Mucosa of descending colon (tissue), 3 donors: ENCODE data around the gene INKA1. TPM values are rescaled to one million over a fixed set of nuclear protein-coding genes. Genes with fewer than 3 reads are reported as not detected.

Source experiments
- ATAC-seq: fragments of 200-7000 bp; cut with Tn5 transposase; one replicate; pipeline ENCODE4 v1.9.1; 2020; ENCODE audit warnings: mild to moderate bottlenecking, moderate library complexity
- DNase-seq, 3 donors: peaks; one replicate each; pipeline ENCODE4 v3.0.0-alpha.2; 2020
- H3K36me3 ChIP-seq: fragments of 200-600 bp; one replicate; pipeline ENCODE4 v1.8.0; 2021; ENCODE audit warnings: low read depth, mild to moderate bottlenecking
- H3K4me1 ChIP-seq: fragments of 200-600 bp; one replicate; pipeline ENCODE4 v1.8.0; 2021; ENCODE audit warnings: low read depth, mild to moderate bottlenecking
- H3K4me3 ChIP-seq: fragments of 200-600 bp; one replicate; pipeline ENCODE4 v1.8.0; 2021; ENCODE audit warnings: mild to moderate bottlenecking
- H3K9me3 ChIP-seq: fragments of 200-600 bp; one replicate; pipeline ENCODE4 v1.8.0; 2021; ENCODE audit warnings: mild to moderate bottlenecking
- CTCF ChIP-seq: fragments of 200-600 bp; IDR thresholded peaks from one replicate; pipeline ENCODE4 v1.8.0; 2022; ENCODE audit warnings: antibody characterized with exemption, mild to moderate bottlenecking
- intact Hi-C, 2 donors: fragments of 100-400 bp; cut with DNase I in 1 of 2; cut with micrococcal nuclease in 1 of 2; formaldehyde crosslinking; loops; one replicate each; pipeline versions ENCODE4 v1.11.0 to v1.11.1; 2022; cut with DNase I, micrococcal nuclease
- total RNA-seq, 3 donors: library from RNA; stranded (reverse); fragmentation: NEBNext Ultra II Directional in 2 of 3; extraction: Animal tissue kit (Norgen Biotek cat#: 25700) in 2 of 3; gene quantifications; one replicate each; pipeline versions ENCODE4 v1.2.1 to v1.2.4, GENCODE V29; 2021 to 2023
- donor health status: DM: no; HTN: no; CAD: no; lungs with moderate emphysema.
- donor health status: DM: no; HTN: no; CAD: no.
- donor health status: DM: no; HTN: yes; CAD: no.

INKA1 gene
- total RNA-seq, 3 donors from 2014 or later, result 0.58 to 2.8 (median 1.6) TPM

DNA sequence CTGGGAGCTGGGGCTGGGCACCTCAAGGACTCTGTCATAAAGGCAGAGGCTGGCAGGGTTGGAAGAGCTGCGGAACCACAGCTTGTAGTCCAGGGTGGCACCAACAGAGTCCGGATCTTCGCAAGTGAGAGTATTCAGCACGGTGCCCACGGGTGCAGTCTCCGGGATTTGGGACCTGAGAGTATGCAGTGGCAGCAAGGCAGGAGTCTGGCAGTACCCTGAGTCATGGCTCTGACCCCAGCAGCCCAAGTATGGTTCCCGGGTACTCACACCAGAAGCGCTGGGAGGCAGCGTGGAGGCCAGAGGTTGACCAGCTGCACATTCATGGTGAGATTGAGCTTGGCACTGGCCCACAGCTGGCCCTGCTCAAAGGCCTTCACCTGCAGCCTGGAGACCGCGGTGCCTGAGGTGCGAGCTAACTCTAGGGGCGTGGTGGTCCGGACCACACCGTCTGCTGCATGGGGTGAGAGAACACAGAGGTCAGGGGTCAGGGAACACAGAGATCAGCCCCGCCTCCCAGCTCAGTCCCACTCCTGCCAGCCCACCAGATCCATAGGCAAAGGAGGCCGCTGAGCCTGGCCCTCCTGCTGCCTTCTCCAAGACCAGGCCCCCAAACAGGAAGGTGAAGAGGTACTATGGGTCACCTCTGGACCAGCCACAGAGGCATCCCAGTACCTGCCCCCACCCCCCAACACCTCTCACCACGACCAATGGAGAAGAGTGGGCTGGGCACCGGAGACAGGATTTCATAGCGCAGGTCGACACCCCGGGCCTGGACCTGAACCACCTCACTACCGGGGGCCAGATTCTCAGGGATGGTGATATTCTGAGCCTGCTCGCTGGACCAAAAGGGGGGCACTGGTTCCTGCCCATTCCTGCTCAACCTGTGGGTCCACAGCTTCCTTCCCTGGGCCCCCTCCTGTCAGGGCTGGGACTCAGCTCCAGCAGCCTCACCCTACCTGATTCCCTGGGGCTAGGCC lies 7.8 kb upstream of the INKA1 start:
- ATAC-seq, result no peak
- H3K9me3 ChIP-seq, result no peaks in the 10 kb centered on the region
- intact Hi-C loops, result no loop called here
- DNase-seq, result no peak
- H3K36me3 ChIP-seq, result no peaks in the 10 kb centered on the region
- TF ChIP-seq CTCF, result no peak
- H3K4me3 ChIP-seq, result no peak overlapping the region
- no peaks in the 10 kb centered on the region for H3K4me1 ChIP-seq

GRCh38 chr3:49799105-49799504 lies 4.0 kb upstream of the INKA1 start:
- TF ChIP-seq CTCF, result no peak
- intact Hi-C loops, result no loop called here
- DNase-seq (peak in 1 of 3 donors; percentile 7), ATAC-seq (no peak)
- Histone ChIP-seq H3K9me3 (no peaks in the 10 kb centered on the region), H3K36me3 (no peaks in the 10 kb centered on the region), H3K4me3 (no peak overlapping the region), H3K4me1 (peaks cover 7% of the 10 kb centered on the region)

- peaks cover 8% of the 10 kb centered on the region for H3K4me1 ChIP-seq
- no peaks in the 10 kb centered on the region for H3K9me3 ChIP-seq
- no peak within 1 kb of the TSS for H3K4me3 ChIP-seq
- intact Hi-C loops, result loop anchor here (5.0 kb wide), 2 partner anchors 38 to 43 kb away; no protein-coding TSS in a partner anchor
- no peak for DNase-seq
- TF ChIP-seq CTCF, result no peak
- ATAC-seq, result no peak
- H3K36me3 ChIP-seq, result no peaks in the 10 kb centered on the region
These were observed 3.3 kb upstream of the INKA1 start, which contains the start of gene CDHR4 for GRCh38 chr3:49799761-49800160. CDHR4 (minus strand) TSS chr3:49799873; CDS start chr3:49799812, 61 bp downstream.

GRCh38 chr3:49801160-49801559 lies 1.9 kb upstream of the INKA1 start:
- intact Hi-C loops, result loop anchor here (5.0 kb wide), 2 partner anchors 36 to 41 kb away; no protein-coding TSS in a partner anchor
- Histone ChIP-seq H3K4me1 (peaks cover 16% of the 10 kb centered on the region), H3K36me3 (no peaks in the 10 kb centered on the region), H3K9me3 (no peaks in the 10 kb centered on the region), H3K4me3 (no peak overlapping the region)
- no peak for ATAC-seq
- DNase-seq, result no peak
- TF ChIP-seq CTCF, result no peak

DNA sequence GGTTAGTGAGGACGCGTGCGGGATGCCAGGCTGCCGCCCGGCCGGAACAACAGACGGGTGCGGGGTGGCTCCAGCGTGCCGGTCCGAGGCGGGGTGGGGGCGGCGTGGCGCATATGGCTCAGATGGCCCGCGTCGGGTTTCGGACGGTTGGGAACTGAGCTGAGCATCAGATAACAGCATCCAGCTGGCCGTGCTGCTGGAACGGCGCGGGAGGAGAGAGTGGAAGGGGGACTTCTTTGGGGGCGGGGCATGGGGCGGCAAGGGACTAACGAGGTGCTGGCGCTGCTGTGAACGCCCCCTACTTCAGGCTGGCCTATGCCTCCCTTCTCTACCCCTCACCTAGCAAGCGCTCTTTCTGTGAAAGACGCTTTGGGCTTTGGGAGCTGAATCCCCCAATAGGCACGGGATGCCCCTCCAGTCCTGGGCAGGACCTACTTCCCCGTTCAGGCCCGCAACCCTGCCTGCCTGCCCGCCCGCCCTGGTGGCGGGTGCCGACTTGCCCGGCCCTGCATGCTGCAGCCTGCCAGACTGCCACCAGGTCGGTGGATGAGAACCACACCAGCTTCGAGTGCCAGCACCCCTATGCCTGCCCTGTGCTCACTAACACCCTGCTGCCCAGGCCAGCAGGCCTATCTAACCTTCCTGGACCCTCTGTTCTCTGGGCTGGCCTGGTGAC lies 542 bp downstream of the INKA1 start:
- H3K9me3 ChIP-seq, result no peaks in the 10 kb centered on the region
- peaks cover 16% of the 10 kb centered on the region for H3K4me1 ChIP-seq
- peak; percentile 5 for ATAC-seq
- H3K36me3 ChIP-seq, result no peaks in the 10 kb centered on the region
- intact Hi-C loops, result loop anchor here (5.0 kb wide), 2 partner anchors 34 to 39 kb away; no protein-coding TSS in a partner anchor
- peak in 2 of 3 donors; percentile 50 to 80 for DNase-seq
- no peak for TF ChIP-seq CTCF
- peak overlapping the region; percentile 51 for H3K4me3 ChIP-seq
